ENCODE data around the gene KCNQ4.

DNA sequence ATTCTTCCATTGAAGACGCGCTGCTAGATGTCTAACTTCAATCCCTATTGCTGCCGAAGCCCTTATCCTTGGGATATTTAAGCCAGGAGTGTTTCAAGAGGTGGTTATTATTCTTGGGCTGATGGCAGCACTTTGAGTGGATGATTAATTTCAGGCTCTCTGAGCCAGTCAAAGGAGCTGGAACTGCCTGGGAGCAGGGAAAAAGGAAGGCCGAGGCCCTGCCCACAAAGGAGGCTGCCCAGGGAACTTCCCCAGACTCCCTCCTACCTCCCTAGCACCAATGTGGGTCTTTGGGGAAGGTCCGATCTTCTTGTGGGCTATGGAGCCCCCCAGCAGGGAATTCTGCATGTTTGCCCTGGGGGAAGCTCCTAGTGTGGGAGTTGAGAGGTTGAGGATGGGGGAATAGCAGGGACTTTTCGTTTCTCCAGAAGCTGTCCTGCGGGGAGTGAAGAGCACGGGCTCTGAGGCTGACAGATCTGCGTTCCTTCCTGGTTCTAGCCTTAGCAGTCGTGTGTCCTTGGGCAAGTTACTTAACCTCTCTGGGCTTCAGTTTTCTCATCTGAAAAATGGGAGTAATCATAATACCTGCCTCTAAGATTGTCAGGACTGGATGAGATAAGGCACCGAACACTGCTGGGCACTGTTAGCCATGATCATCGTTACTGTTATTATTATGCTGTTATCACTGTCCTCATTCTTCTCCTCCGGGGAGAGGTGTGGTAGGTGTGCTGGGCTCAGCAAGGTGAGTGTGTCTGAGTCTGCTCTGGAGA is 6.3 kb downstream of the KCNQ4 start:
- TF ChIP-seq, protein P1, sequence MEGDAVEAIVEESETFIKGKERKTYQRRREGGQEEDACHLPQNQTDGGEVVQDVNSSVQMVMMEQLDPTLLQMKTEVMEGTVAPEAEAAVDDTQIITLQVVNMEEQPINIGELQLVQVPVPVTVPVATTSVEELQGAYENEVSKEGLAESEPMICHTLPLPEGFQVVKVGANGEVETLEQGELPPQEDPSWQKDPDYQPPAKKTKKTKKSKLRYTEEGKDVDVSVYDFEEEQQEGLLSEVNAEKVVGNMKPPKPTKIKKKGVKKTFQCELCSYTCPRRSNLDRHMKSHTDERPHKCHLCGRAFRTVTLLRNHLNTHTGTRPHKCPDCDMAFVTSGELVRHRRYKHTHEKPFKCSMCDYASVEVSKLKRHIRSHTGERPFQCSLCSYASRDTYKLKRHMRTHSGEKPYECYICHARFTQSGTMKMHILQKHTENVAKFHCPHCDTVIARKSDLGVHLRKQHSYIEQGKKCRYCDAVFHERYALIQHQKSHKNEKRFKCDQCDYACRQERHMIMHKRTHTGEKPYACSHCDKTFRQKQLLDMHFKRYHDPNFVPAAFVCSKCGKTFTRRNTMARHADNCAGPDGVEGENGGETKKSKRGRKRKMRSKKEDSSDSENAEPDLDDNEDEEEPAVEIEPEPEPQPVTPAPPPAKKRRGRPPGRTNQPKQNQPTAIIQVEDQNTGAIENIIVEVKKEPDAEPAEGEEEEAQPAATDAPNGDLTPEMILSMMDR (conservative IDR thresholded peaks at IDR 0.05 in 1 of 2, IDR thresholded peaks at IDR 0.05 in 1 of 2; ENCODE audit: extremely low read depth in 1 of 2, insufficient read depth in 1 of 2, low read depth in 1 of 2, low read length in 2 of 2), result no peak
- TF ChIP-seq EZH2 (IDR thresholded peaks at IDR 0.05; ENCODE audit: borderline replicate concordance, low read length), result no peak

All from mammary epithelial cell (primary cell).